ENCODE results near the gene UBR3.

DNA sequence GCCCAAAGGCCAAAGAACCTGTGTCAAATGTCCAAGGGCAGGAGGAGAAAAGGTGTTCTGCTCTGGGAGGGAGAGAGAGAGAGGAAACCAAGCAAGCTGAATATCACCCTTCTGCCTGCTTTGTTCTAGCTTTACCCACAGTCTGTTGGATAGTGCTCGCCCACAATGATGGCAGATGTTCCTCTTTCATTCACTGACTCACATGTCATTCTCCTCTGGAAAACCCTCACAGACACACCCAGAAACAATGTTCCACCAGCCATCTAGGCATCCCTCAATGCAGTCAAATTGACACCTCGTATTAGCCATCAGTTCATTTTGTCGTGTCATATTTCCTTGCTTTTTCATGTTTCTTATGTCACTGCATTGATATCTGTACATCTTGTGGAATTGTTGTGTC is 150.3 kb downstream of the UBR3 start:
- TF ChIP-seq POLR2AphosphoS5 (IDR thresholded peaks at IDR 0.05; ENCODE audit: low read depth, low read length) (no peak), FOXP2 (optimal IDR thresholded peaks at IDR 0.05; ENCODE audit: borderline replicate concordance, extremely low read depth, extremely low read length, insufficient read depth) (no peak), TAF1 (IDR thresholded peaks at IDR 0.05; ENCODE audit: borderline replicate concordance, insufficient read depth, low read length) (no peak)
- TF ChIP-seq, protein P1, sequence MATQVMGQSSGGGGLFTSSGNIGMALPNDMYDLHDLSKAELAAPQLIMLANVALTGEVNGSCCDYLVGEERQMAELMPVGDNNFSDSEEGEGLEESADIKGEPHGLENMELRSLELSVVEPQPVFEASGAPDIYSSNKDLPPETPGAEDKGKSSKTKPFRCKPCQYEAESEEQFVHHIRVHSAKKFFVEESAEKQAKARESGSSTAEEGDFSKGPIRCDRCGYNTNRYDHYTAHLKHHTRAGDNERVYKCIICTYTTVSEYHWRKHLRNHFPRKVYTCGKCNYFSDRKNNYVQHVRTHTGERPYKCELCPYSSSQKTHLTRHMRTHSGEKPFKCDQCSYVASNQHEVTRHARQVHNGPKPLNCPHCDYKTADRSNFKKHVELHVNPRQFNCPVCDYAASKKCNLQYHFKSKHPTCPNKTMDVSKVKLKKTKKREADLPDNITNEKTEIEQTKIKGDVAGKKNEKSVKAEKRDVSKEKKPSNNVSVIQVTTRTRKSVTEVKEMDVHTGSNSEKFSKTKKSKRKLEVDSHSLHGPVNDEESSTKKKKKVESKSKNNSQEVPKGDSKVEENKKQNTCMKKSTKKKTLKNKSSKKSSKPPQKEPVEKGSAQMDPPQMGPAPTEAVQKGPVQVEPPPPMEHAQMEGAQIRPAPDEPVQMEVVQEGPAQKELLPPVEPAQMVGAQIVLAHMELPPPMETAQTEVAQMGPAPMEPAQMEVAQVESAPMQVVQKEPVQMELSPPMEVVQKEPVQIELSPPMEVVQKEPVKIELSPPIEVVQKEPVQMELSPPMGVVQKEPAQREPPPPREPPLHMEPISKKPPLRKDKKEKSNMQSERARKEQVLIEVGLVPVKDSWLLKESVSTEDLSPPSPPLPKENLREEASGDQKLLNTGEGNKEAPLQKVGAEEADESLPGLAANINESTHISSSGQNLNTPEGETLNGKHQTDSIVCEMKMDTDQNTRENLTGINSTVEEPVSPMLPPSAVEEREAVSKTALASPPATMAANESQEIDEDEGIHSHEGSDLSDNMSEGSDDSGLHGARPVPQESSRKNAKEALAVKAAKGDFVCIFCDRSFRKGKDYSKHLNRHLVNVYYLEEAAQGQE (IDR thresholded peaks at IDR 0.05; ENCODE audit: insufficient read depth in 1 of 2, low read depth in 2 of 2, low read length in 2 of 2), result no peak

All from PFSK-1 (cell line).